Inferior parietal cortex (tissue), 1 donor: ENCODE results near the gene ZNF326.

Source experiments
- DNase-seq: peaks from one replicate; pipeline ENCODE4 v3.0.0-alpha.2; 2016; ENCODE audit errors: extremely low spot score

Gene ZNF326

DNA sequence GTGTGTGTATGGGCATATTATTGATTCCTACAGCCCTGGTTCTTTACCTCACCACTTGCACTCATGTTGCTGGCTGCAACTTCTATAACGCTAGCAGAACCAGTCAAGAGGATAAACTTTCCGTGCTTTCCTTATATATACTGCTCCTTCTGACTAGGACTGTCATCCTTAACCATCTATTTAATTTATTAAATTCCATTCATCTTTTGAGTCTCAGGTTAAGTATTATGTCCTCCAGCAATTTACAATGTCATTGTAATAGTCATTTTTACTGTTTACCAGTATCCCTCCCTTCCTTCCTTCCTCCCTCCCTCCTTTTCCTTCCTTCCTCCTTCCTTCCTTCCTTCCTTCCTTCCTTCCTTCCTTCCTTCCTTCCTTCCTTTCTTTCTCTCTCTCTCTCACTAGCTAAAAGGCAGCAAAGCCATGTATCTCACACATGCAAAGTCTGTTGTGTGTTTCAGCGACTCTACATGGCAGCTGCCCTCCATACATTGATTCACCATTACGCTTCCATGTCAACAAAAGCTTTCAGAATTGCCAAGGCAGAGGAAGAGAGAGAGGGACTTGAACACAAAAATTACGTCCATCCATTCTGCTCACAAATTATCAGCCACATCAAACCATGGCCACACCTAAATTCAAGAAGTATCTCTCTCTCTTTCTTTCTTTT, 73.8 kb downstream of the ZNF326 start:
- DNase-seq = no peak

DNA sequence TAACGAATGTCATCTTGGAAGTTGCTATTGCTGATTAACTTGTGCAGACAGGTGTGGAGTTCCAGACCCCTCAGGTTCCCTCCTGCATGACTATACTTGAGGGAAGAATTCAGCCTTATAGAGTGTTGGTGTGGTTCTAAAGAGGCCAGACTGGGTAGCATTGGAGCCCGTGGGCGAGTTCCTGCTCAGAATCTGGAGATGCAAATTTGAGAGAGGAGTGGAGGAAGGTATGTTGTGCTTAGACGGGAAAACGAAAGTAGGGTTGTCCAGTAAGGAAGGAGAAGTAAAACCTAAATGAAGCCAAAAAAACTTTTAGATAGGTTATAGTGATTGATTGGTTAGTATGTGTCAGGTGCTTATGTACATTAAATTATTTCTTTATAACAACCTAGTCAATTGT, 79.2 kb downstream of the ZNF326 start:
- no peak for DNase-seq

DNA sequence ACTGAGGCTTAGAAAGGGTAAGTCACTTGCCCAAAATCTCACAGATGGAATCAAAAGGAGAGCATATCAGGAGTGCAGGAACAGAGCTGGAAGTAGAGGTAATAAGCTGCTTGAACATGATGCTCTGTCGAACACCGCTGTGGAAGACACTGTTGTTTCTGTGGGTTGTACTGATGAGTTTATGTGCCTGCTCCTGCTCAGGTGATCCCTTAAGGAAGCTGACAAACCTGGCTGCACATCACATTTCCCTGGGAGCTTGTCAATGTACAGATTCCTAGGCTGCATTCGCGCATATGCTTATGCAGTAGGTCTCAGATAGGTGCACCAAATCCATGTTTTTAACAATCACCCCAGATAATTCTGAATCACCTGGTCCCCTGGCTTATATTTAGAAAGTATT, 79.7 kb downstream of the ZNF326 start:
- DNase-seq = no peak

DNA sequence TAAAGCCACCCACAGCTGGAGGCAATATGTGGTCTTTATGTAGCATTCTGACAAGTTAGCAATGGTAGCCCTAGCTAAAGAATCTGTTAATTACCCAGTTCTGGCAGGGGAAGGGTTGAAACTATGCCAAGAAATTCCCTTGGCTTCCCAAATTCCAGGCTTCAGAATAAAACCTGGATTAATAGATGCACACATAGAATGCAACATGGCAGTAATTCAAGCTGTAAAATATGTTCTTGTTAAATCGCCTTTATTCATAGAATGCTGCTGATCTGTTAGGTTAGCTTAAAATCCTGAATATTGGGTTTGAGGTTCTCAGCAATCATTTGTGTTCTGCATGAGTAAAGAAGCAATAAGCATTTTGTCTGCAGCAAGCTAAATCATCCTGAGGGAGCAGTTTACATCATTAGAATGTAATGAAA, 80.1 kb downstream of the ZNF326 start:
- no peak for DNase-seq

DNA sequence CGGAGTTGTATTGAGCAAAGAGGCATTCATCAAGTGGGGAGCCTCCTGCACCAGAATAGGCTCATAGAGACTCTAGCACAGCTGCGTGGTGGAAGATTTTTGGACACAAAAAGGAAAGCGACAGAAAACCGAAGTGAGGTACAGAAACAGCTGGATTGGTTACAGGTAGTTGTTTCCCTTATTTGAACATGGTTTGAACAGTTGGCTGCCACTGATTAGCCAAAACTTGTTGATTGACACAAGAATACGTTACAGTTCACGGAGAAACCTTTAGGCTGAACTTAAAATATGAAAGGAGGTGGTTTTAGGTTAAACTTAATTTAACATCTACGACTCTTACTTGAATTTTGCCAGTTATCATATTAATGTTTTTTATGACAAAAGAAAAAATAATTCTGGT, 89.1 kb downstream of the ZNF326 start:
- no peak for DNase-seq
